IMR-90 (cell line): ENCODE data around the gene MAPK8IP3. TPM values are rescaled to one million over a fixed set of nuclear protein-coding genes. Genes with fewer than 3 reads are reported as not detected.

Experiments used
- ATAC-seq: fragments of 200-7000 bp; cut with Tn5 transposase; 2 replicates; pipeline ENCODE4 v1.9.1; 2020; ENCODE audit warnings: low read depth, mild to moderate bottlenecking, moderate library complexity
- BruUV-seq: library from RNA; stranded (reverse); fragments of 400-500 nt; replicated peaks from 2 replicates; lab custom pipeline; 2021; lab: Mats Ljungman, UMichigan
- CTCF ChIA-PET: fragments of 300-600 bp; formaldehyde crosslinking; extraction: SDS; loops from one replicate; lab custom pipeline; 2021; ENCODE audit warnings: antibody characterized with exemption; lab: Yijun Ruan, JAX
- POLR2A ChIA-PET: fragments of 300-600 bp; sonication (Branson Sonifier 250); formaldehyde crosslinking; loops from one replicate; lab custom pipeline; 2022; ENCODE audit warnings: antibody characterized with exemption; ENCODE audit not compliant: unreplicated experiment; lab: Charles Lee
- DNase-seq: peaks from one replicate; pipeline ENCODE4 v3.0.0; 2013
- H2AFZ ChIP-seq: replicated peaks from 2 replicates; pipeline ENCODE3; 2013; ENCODE audit warnings: low read length, mild to moderate bottlenecking; ENCODE audit not compliant: poor library complexity
- H2AK5ac ChIP-seq: 2 replicates; pipeline ENCODE4 v1.6.1; 2013; ENCODE audit warnings: low read depth, low read length, inconsistent platforms
- H2AK9ac ChIP-seq: replicated peaks from 2 replicates; pipeline ENCODE3; 2013; ENCODE audit warnings: mild to moderate bottlenecking, low read depth, low read length, moderate library complexity; ENCODE audit not compliant: poor library complexity
- H2BK120ac ChIP-seq: 2 replicates; pipeline ENCODE4 v1.6.1; 2013; ENCODE audit warnings: low read depth, low read length, inconsistent platforms
- H2BK15ac ChIP-seq: 3 replicates; pipeline ENCODE4 v1.6.1; 2013; ENCODE audit warnings: low read depth, low read length, inconsistent platforms
- H2BK20ac ChIP-seq: 2 replicates; pipeline ENCODE4 v1.6.1; 2013; ENCODE audit warnings: low read depth, mild to moderate bottlenecking, inconsistent platforms, low read length, moderate library complexity
- H2BK5ac ChIP-seq: 2 replicates; pipeline ENCODE4 v1.6.1; 2013; ENCODE audit warnings: mild to moderate bottlenecking, low read depth, low read length, inconsistent platforms; ENCODE audit not compliant: poor library complexity, severe bottlenecking
- H3K14ac ChIP-seq: replicated peaks from 2 replicates; pipeline ENCODE4 v1.6.1; 2013; ENCODE audit warnings: low read depth, low read length, inconsistent platforms
- H3K18ac ChIP-seq: 2 replicates; pipeline ENCODE4 v1.6.1; 2013; ENCODE audit warnings: low read depth, low read length, control low read depth
- H3K23ac ChIP-seq: 2 replicates; pipeline ENCODE4 v1.6.1; 2013; ENCODE audit warnings: low read depth, low read length, inconsistent platforms
- H3K27ac ChIP-seq: 2 replicates; pipeline ENCODE4 v1.5.1; 2013; ENCODE audit warnings: mild to moderate bottlenecking, control low read depth, low read length; ENCODE audit not compliant: insufficient read depth
- H3K27me3 ChIP-seq: 2 replicates; pipeline ENCODE4 v1.6.1; 2013; ENCODE audit warnings: low read length; ENCODE audit not compliant: control insufficient read depth, insufficient read depth
- H3K36me3 ChIP-seq: 2 replicates; pipeline ENCODE4 v1.6.1; 2013; ENCODE audit warnings: low read length, mixed read lengths; ENCODE audit not compliant: control insufficient read depth, insufficient read depth
- H3K4ac ChIP-seq: 2 replicates; pipeline ENCODE4 v1.6.1; 2013; ENCODE audit warnings: low read depth, low read length, inconsistent platforms
- H3K4me1 ChIP-seq: 2 replicates; pipeline ENCODE4 v1.6.1; 2013; ENCODE audit warnings: low read length, mixed read lengths; ENCODE audit not compliant: control insufficient read depth, insufficient read depth
- H3K4me2 ChIP-seq: 2 replicates; pipeline ENCODE4 v1.6.1; 2013; ENCODE audit warnings: low read depth, mild to moderate bottlenecking, control low read depth, low read length, moderate library complexity
- H3K4me3 ChIP-seq: 2 replicates; pipeline ENCODE4 v1.5.1; 2013; ENCODE audit warnings: low read depth, mild to moderate bottlenecking, control low read depth, low read length, moderate library complexity; ENCODE audit not compliant: insufficient read depth
- H3K56ac ChIP-seq: 2 replicates; pipeline ENCODE4 v1.6.1; 2013; ENCODE audit warnings: low read length, inconsistent platforms; ENCODE audit not compliant: insufficient read depth; ENCODE audit errors: extremely low read depth
- H3K79me1 ChIP-seq, 2 experiments: 2 replicates each; pipeline ENCODE4 v1.6.1; 2013; ENCODE audit warnings: low read length in 2 of 2, inconsistent platforms in 1 of 2, low read depth in 1 of 2
- H3K9ac ChIP-seq: 2 replicates; pipeline ENCODE4 v1.6.1; 2013; ENCODE audit warnings: low read depth, low read length, control low read depth
- H3K9me1 ChIP-seq: 2 replicates; pipeline ENCODE4 v1.6.1; 2013; ENCODE audit warnings: low read length, inconsistent platforms; ENCODE audit not compliant: insufficient read depth
- H3K9me3 ChIP-seq: 2 replicates; pipeline ENCODE4 v1.6.1; 2013; ENCODE audit warnings: low read length; ENCODE audit not compliant: control insufficient read depth, insufficient read depth
- H4K20me1 ChIP-seq: 2 replicates; pipeline ENCODE4 v1.6.1; 2013; ENCODE audit warnings: low read length, inconsistent platforms; ENCODE audit not compliant: insufficient read depth
- H4K5ac ChIP-seq: 2 replicates; pipeline ENCODE4 v1.6.1; 2013; ENCODE audit warnings: mild to moderate bottlenecking, low read depth, low read length, control low read depth
- H4K8ac ChIP-seq, 2 experiments: 2 replicates each; pipeline ENCODE4 v1.6.1; 2013; ENCODE audit warnings: low read depth in 2 of 2, low read length in 2 of 2, control low read depth in 1 of 2, inconsistent platforms in 1 of 2
- H4K91ac ChIP-seq: 2 replicates; pipeline ENCODE4 v1.6.1; 2013; ENCODE audit warnings: low read depth, low read length, inconsistent platforms; ENCODE audit not compliant: insufficient read depth
- BHLHE40 ChIP-seq: fragments of 150-350 bp; IDR thresholded peaks from 2 replicates; pipeline ENCODE4 v1.6.1; 2016; ENCODE audit warnings: mild to moderate bottlenecking, low read depth, low read length
- CEBPB ChIP-seq: IDR thresholded peaks from 2 replicates; pipeline ENCODE4 v1.6.1; 2012; ENCODE audit warnings: low read depth, low read length, improper control_type of control experiment
- CHD1 ChIP-seq: IDR thresholded peaks from 2 replicates; pipeline ENCODE4 v1.6.1; 2012; ENCODE audit warnings: low read depth, low read length, improper control_type of control experiment
- CTCF ChIP-seq: conservative IDR thresholded peaks from 2 replicates; pipeline ENCODE4 v1.5.1; 2012; ENCODE audit warnings: mild to moderate bottlenecking, low read depth, low read length, improper control_type of control experiment
- FOS ChIP-seq: fragments of 150-350 bp; IDR thresholded peaks from 2 replicates; pipeline ENCODE4 v1.6.1; 2016; ENCODE audit warnings: low read depth, low read length
- MAFK ChIP-seq: IDR thresholded peaks from 2 replicates; pipeline ENCODE4 v1.6.1; 2012; ENCODE audit warnings: low read depth, low read length, improper control_type of control experiment
- MAZ ChIP-seq: IDR thresholded peaks from 2 replicates; pipeline ENCODE4 v1.6.1; 2012; ENCODE audit warnings: low read depth, mild to moderate bottlenecking, low read length, improper control_type of control experiment, moderate library complexity, borderline replicate concordance
- MXI1 ChIP-seq: IDR thresholded peaks from 2 replicates; pipeline ENCODE4 v1.6.1; 2012; ENCODE audit warnings: low read depth, mild to moderate bottlenecking, low read length, moderate library complexity, borderline replicate concordance
- NFE2L2 ChIP-seq: fragments of 150-350 bp; IDR thresholded peaks from 2 replicates; pipeline ENCODE4 v1.6.1; 2016; ENCODE audit warnings: low read depth, mild to moderate bottlenecking, low read length
- RAD21 ChIP-seq: IDR thresholded peaks from 2 replicates; pipeline ENCODE4 v1.6.1; 2012; ENCODE audit warnings: low read length, improper control_type of control experiment
- RCOR1 ChIP-seq: IDR thresholded peaks from 2 replicates; pipeline ENCODE4 v1.6.1; 2012; ENCODE audit warnings: mild to moderate bottlenecking, low read length, improper control_type of control experiment; ENCODE audit not compliant: insufficient replicate concordance
- SMC3 ChIP-seq: fragments of 150-350 bp; IDR thresholded peaks from 2 replicates; pipeline ENCODE4 v1.6.1; 2016; ENCODE audit warnings: low read depth, mild to moderate bottlenecking, antibody characterized with exemption, low read length, moderate library complexity
- WGBS, 2 experiments: methylation state at CpG; one replicate each; pipeline versions ENCODE4 v1.1.5 to v1.1.7; 2013; ENCODE audit warnings: missing lambda C conversion rate in 2 of 2; ENCODE audit not compliant: insufficient read length in 1 of 2; ENCODE audit errors: extremely low coverage in 2 of 2; 5-methylcytosine and 5-hydroxymethylcytosine counted together
- dilution Hi-C: fragments of 300-500 bp; cut with HindIII; formaldehyde crosslinking; loops from one replicate; pipeline ENCODE4 v1.14.3; 2018; ENCODE audit warnings: low sequenced_read_pairs; ENCODE audit not compliant: unreplicated experiment
- in situ Hi-C: fragments of 300-500 bp; cut with MboI; formaldehyde crosslinking; loops from 3 replicates; pipeline ENCODE4 v1.14.3; 2019; ENCODE audit warnings: low sequenced_read_pairs, inconsistent platforms, mixed read lengths
- intact Hi-C: fragments of 100-400 bp; cut with micrococcal nuclease; formaldehyde crosslinking; loops from 2 replicates; pipeline ENCODE4 v1.10.0; 2022
- polyA plus RNA-seq, 3 experiments: library from polyadenylated mRNA; depleted of rRNA; stranded (reverse); fragments of >200 nt; gene quantifications; 2 replicates each; pipeline ENCODE4 v1.2.3, GENCODE V29; 2012; ENCODE audit warnings: low replicate concordance in 1 of 3
- total RNA-seq: library from RNA; depleted of rRNA; stranded (reverse); fragments of >200 nt; gene quantifications from 2 replicates; pipeline ENCODE4 v1.2.3, GENCODE V29; 2012
- TF ChIP-seq, protein P1 (sequence below): fragments of 150-350 bp; IDR thresholded peaks from 2 replicates; pipeline ENCODE4 v1.6.1; 2017; ENCODE audit warnings: mild to moderate bottlenecking, antibody characterized with exemption, low read length, low read depth

Gene MAPK8IP3
- total and polyA plus RNA-seq, 2 of the 4 experiments (the other 2 are of a cell fraction), result 17.0 to 69.1 TPM

DNA sequence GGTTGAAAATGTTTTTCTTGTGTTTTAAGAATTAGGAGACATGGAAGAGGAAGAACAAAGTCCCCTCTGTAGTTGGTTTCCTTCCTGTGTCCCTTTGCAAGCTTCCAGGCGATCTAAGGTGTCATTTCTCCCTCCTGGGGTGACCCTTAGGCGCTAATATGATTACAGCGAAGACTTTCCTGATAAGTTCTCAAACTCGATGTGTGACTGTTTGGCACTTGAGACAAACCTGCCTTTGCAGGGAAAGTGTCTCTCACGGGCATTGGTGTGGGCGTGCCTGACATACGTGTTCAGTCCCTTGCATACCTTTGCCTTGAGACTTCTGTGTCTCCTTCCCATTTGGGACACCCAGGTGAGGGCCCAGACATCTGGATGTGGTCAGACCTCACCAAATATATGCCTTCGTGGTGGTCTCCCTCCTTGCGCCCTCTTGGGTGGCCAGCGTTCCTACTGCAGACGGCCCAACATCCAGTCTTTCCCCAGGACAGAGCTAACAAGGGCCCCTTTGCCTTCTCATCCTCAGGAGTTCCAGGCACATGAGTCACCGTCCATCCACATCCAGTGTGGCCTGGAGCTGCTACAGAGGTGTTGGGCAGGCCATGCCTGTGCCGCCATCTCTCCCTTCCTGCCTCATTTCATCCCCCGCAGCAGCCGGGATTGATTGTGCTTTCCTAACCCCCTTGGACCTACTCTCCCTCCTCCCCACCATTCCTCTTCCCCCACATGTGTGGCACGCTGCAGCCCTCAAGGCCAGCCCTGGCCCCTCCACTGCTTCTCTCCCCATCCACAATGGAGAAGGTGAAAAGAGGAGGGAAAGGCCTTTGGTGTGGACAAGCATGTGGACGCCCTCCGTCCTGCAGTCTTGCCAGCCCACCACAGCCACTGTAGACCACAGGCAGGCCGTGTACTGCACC lies 31.0 kb upstream of the MAPK8IP3 start:
- H2BK5ac ChIP-seq, result peak overlapping the region; percentile 64
- H4K20me1 ChIP-seq, result peaks cover 18% of the 10 kb centered on the region
- ChIA-PET POLR2A (no interaction called here), CTCF (interaction anchor here (0.5 to 0.6 kb wide), 2 partner anchors 21 to 1243 kb away, joined by 3 to 6 read pairs; no protein-coding TSS in a partner anchor)
- peak overlapping the region; percentile 73; the same call in 1 of the 2 replicates for H2BK20ac ChIP-seq
- H4K5ac ChIP-seq, result no peak overlapping the region; the same call in 1 of the 2 replicates
- H3K14ac ChIP-seq, result peak overlapping the region; percentile 40; the same call in 1 of the 2 replicates
- intact Hi-C loops, result no loop called here
- peak overlapping the region; percentile 94 for H2AK5ac ChIP-seq
- H3K4me2 ChIP-seq, result no peak overlapping the region
- peak overlapping the region; percentile 87 for H3K4ac ChIP-seq
- peak overlapping the region; percentile 36 for H2AFZ ChIP-seq
- H3K23ac ChIP-seq, result peak overlapping the region; percentile 32; the same call in 1 of the 2 replicates
- H2AK9ac ChIP-seq, result peak overlapping the region; percentile 82
- no peak overlapping the region for H3K4me3 ChIP-seq
- 74% methylated on average over 13 of the region's 19 CpGs; no CpG with 5 or more reads in 1 of the 2 experiments for WGBS, 2 experiments
- peak overlapping the region; percentile 14 to 53; a peak in 2 of 4 replicates for H4K8ac ChIP-seq
- peaks cover 12 to 57% of the 10 kb centered on the region in 2 experiments for H3K79me1 ChIP-seq
- H2BK15ac ChIP-seq, result no peak overlapping the region; the same call in 2 of the 3 replicates
- peaks cover 24% of the 10 kb centered on the region for H3K9me1 ChIP-seq
- in situ Hi-C loops, result no loop called here
- BruUV-seq, result no TSS peak
- H4K91ac ChIP-seq, result peak overlapping the region; percentile 31; the same call in 1 of the 2 replicates
- peaks cover 57% of the 10 kb centered on the region for H3K36me3 ChIP-seq
- dilution Hi-C loops, result no loop called here
- DNase-seq (peak; percentile 79), ATAC-seq (peak; percentile 50)
- H3K56ac ChIP-seq, result no peak overlapping the region
- H3K9ac ChIP-seq, result no peak overlapping the region
- H3K4me1 ChIP-seq, result peaks cover 8% of the 10 kb centered on the region
- peak overlapping the region; percentile 26; the same call in 1 of the 2 replicates for H3K27ac ChIP-seq
- no peaks in the 10 kb centered on the region for H3K9me3 ChIP-seq
- no peaks in the 10 kb centered on the region for H3K27me3 ChIP-seq
- H3K18ac ChIP-seq, result no peak overlapping the region
- H2BK120ac ChIP-seq, result peak overlapping the region; percentile 76
- TF ChIP-seq NFE2L2 (peak; percentile 22; the same call in 1 of the 2 replicates), CHD1 (no peak), FOS (peak; percentile 58), SMC3 (no peak), MAZ (no peak), MAFK (no peak), MXI1 (no peak), BHLHE40 (0 out of 2 replicates have a peak, but pooled peaks have one; percentile 9), RCOR1 (no peak), CTCF (no peak), CEBPB (no peak), RAD21 (no peak)
- TF ChIP-seq, protein P1, sequence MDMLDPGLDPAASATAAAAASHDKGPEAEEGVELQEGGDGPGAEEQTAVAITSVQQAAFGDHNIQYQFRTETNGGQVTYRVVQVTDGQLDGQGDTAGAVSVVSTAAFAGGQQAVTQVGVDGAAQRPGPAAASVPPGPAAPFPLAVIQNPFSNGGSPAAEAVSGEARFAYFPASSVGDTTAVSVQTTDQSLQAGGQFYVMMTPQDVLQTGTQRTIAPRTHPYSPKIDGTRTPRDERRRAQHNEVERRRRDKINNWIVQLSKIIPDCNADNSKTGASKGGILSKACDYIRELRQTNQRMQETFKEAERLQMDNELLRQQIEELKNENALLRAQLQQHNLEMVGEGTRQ, result no peak
